ENCODE results near the gene COG5. TPM values are rescaled to one million over a fixed set of nuclear protein-coding genes. Genes with fewer than 3 reads are reported as not detected.

Gene COG5
- total RNA-seq, 1 donor from 2014 or later: 26.8 TPM

DNA sequence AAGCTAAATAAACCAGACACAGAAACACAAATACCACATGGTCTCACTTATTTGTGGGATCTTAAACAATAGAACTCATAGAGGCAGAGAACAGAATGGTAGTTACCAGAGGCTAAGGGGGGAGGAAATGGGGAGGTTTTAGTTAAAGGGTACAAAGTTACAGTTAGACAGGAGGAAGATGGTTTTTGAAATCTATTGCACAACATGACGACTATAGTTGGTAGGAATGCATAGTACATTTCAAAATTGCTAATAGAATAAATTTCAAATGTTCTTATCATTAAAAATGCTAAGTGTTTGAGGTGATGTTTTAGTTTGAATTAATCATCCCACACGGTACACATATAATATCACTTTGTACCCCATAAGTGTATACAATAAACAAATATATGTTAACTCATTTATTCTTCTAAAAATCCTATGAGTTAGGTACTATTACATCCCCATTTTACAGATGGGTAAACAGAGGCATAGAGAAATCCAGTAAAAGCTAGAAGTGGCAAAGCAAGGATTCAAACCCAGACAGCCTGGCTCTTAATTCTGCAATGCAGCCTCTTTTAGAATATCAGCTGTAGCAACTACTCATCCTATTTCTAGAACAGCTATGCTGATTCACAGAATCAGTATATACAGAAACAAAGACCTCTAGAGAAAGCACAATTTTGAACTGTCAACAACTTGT lies 344.0 kb downstream of the COG5 start:
- Mint-ChIP-seq H3K4me1 (peaks cover 22% of the 10 kb centered on the region), H3K4me3 (no peak overlapping the region), H3K36me3 (ENCODE audit: low read depth) (peaks cover 10% of the 10 kb centered on the region), H3K27ac (ENCODE audit: unreplicated experiment) (no peak overlapping the region), H3K9me3 (peaks cover 5% of the 10 kb centered on the region), H3K27me3 (ENCODE audit: low read depth) (no peaks in the 10 kb centered on the region)
- TF ChIP-seq, protein P1, sequence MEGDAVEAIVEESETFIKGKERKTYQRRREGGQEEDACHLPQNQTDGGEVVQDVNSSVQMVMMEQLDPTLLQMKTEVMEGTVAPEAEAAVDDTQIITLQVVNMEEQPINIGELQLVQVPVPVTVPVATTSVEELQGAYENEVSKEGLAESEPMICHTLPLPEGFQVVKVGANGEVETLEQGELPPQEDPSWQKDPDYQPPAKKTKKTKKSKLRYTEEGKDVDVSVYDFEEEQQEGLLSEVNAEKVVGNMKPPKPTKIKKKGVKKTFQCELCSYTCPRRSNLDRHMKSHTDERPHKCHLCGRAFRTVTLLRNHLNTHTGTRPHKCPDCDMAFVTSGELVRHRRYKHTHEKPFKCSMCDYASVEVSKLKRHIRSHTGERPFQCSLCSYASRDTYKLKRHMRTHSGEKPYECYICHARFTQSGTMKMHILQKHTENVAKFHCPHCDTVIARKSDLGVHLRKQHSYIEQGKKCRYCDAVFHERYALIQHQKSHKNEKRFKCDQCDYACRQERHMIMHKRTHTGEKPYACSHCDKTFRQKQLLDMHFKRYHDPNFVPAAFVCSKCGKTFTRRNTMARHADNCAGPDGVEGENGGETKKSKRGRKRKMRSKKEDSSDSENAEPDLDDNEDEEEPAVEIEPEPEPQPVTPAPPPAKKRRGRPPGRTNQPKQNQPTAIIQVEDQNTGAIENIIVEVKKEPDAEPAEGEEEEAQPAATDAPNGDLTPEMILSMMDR (conservative IDR thresholded peaks at IDR 0.05): no peak
- no peak for DNase-seq (ENCODE audit: low read depth, low spot score)

DNA sequence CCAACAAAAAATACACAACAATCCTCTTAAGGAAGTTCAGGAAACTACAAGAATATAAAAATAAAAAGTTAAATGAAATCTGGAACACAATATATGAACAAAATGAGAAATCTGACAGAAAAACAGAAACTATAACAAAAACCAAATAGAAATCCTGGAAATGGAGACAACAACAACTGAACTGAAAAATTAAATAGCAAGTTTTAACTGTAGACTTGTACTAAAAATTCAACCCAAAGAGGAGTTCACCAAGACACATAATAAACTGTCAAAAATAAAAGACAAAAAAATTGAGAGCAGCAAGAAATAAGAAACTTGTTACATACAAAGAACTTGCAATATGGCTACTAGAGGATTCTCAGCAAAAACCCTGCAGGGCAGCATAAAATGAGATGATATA lies 349.8 kb downstream of the COG5 start:
- Mint-ChIP-seq H3K27me3 (ENCODE audit: low read depth) (no peaks in the 10 kb centered on the region), H3K27ac (ENCODE audit: unreplicated experiment) (no peak overlapping the region), H3K4me1 (no peaks in the 10 kb centered on the region), H3K4me3 (no peak overlapping the region), H3K9me3 (peaks cover 10% of the 10 kb centered on the region), H3K36me3 (ENCODE audit: low read depth) (peaks cover 30% of the 10 kb centered on the region)
- TF ChIP-seq, protein P1 (conservative IDR thresholded peaks at IDR 0.05): no peak
- no peak for DNase-seq (ENCODE audit: low read depth, low spot score)

DNA sequence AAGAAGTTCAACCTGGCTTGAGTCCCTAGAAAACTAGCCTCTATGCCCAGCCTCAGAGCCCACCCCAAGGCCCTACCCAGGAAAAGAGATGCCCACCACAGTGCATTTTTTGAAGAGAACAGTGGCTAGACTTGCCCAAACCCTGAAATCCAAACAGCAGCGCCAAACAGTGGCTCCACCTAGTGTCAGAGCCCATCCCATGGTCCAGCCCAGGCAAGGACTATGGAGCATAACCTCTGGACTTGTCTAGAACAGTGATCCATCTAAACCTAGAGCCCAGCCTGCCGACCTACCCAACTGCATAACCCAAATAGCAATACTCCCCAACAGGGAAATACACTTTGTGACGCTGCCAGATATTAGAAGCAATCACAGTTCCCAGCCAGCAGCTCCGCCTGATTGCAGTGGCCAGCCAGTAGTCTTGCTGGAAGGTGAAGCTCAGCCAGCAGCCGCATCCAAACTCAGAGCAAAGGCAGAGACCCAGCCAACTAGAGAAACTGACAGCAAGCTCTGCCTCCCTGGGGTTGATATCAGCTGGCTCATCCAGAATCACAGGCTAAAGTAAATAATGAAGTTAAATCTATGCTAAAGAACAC lies 350.4 kb downstream of the COG5 start:
- no peaks in the 10 kb centered on the region for H3K4me1 Mint-ChIP-seq
- no peak overlapping the region for H3K4me3 Mint-ChIP-seq
- TF ChIP-seq, protein P1 (conservative IDR thresholded peaks at IDR 0.05): no peak
- H3K9me3 Mint-ChIP-seq: peaks cover 10% of the 10 kb centered on the region
- no peaks in the 10 kb centered on the region for H3K27me3 Mint-ChIP-seq (ENCODE audit: low read depth)
- no peak for DNase-seq (ENCODE audit: low read depth, low spot score)
- no peak overlapping the region for H3K27ac Mint-ChIP-seq (ENCODE audit: unreplicated experiment)
- peaks cover 30% of the 10 kb centered on the region for H3K36me3 Mint-ChIP-seq (ENCODE audit: low read depth)

DNA sequence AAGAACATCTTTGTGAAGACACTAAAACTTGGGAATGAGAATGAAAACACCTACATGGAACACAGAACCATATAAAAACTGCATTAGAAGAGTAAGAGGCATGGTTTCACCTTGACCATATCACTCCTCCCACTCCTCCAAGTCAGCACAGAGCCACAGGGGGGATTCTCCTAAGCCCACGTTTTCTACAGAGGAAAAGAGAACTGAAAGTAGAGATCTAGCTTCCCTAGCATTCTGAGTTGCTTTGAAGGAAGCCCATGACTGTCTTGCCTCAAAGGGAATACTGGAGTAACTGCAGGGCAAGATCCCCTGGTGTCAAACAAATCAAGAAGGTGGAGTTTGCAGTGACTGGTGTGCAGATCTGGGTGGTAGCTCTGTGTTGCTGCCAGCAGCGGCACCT lies 351.0 kb downstream of the COG5 start:
- Mint-ChIP-seq H3K4me3 (no peak overlapping the region), H3K4me1 (no peaks in the 10 kb centered on the region), H3K9me3 (peaks cover 10% of the 10 kb centered on the region), H3K27ac (ENCODE audit: unreplicated experiment) (no peak overlapping the region), H3K27me3 (ENCODE audit: low read depth) (no peaks in the 10 kb centered on the region), H3K36me3 (ENCODE audit: low read depth) (peaks cover 30% of the 10 kb centered on the region)
- DNase-seq (ENCODE audit: low read depth, low spot score): no peak
- TF ChIP-seq, protein P1 (conservative IDR thresholded peaks at IDR 0.05): no peak

DNA sequence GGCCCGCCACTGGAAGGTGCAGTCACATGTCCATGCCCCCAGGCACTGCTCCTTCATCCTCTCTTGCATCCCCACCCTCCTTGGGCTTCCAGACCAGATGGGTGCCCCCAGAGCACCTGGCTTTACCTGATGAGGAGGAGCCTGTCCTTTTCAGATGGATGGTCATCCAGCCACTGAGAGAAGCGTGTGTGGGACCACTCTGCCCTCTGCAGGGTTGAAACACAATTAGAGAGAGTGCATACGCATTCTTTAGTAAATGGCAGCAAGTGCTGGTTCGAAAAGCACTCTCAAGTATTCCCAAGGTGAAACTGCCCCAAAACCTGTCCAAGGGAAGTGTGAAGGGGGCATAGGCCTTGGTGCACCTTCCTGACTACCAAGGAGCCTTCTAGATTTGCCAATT lies 353.3 kb downstream of the COG5 start:
- H3K27ac Mint-ChIP-seq (ENCODE audit: unreplicated experiment): no peak overlapping the region
- TF ChIP-seq, protein P1 (conservative IDR thresholded peaks at IDR 0.05): no peak
- no peak overlapping the region for H3K4me3 Mint-ChIP-seq
- no peak for DNase-seq (ENCODE audit: low read depth, low spot score)
- no peaks in the 10 kb centered on the region for H3K4me1 Mint-ChIP-seq
- peaks cover 25% of the 10 kb centered on the region for H3K36me3 Mint-ChIP-seq (ENCODE audit: low read depth)
- no peaks in the 10 kb centered on the region for H3K27me3 Mint-ChIP-seq (ENCODE audit: low read depth)
- H3K9me3 Mint-ChIP-seq: peaks cover 8% of the 10 kb centered on the region

Measured in neural crest cell (in vitro differentiated cells).